GM23338 (cell line): ENCODE data around the gene RCBTB2.
"Not testable (repeated sequence)": the region's sequence is repeated elsewhere in the genome, so short reads cannot be mapped to it uniquely, and the experiment has no call there.

Experiments used
- CREB1 ChIP-seq: fragments of 250-450 bp; sonication (Bioruptor Pico); IDR thresholded peaks from 2 replicates; pipeline ENCODE4 v1.5.0; 2020; ENCODE audit warnings: low read depth, mild to moderate bottlenecking, moderate library complexity
- CTCF ChIP-seq, 2 experiments: fragments of 200-600 bp in 1 of 2; sonication (generic) in 1 of 2; conservative IDR thresholded peaks; 2 replicates each; pipeline versions ENCODE4 v1.5.1 to v1.6.1; 2016 to 2017; ENCODE audit warnings: antibody characterized with exemption in 2 of 2, low read depth in 2 of 2, mild to moderate bottlenecking in 2 of 2, moderate library complexity in 1 of 2
- EZH2 ChIP-seq: fragments of 200-600 bp; sonication (generic); IDR thresholded peaks from one replicate; pipeline ENCODE4 v1.8.0; 2017; ENCODE audit warnings: antibody characterized with exemption, mild to moderate bottlenecking, low read depth; ENCODE audit not compliant: unreplicated experiment
- EZH2phosphoT487 ChIP-seq: fragments of 200-600 bp; sonication (generic); IDR thresholded peaks from one replicate; pipeline ENCODE4 v1.8.1; 2018; ENCODE audit warnings: antibody characterized with exemption; ENCODE audit not compliant: unreplicated experiment
- POLR2AphosphoS5 ChIP-seq: IDR thresholded peaks from 2 replicates; pipeline ENCODE4 v1.6.1; 2016; ENCODE audit warnings: antibody characterized with exemption, low read depth
- REST ChIP-seq: IDR thresholded peaks from one replicate; pipeline ENCODE4 v1.6.1; 2018; ENCODE audit warnings: antibody characterized with exemption; ENCODE audit not compliant: unreplicated experiment
- STAT1 ChIP-seq: IDR thresholded peaks from one replicate; pipeline ENCODE4 v1.6.1; 2016; ENCODE audit warnings: antibody characterized with exemption; ENCODE audit not compliant: unreplicated experiment

- TF ChIP-seq CREB1; POLR2AphosphoS5; CTCF (conservative IDR thresholded peaks at IDR 0.05; ENCODE audit: low read depth in 2 of 2); EZH2; REST; STAT1; EZH2phosphoT487: not testable (repeated sequence)
Observed at GRCh38 chr13:48451196-48451595, 81.7 kb downstream of the RCBTB2 start.
